B cell (primary cell): ENCODE results near the gene MTUS2. TPM values are rescaled to one million over a fixed set of nuclear protein-coding genes. Genes with fewer than 3 reads are reported as not detected.

Experiments
- ATAC-seq: fragments of 200-7000 bp; cut with Tn5 transposase; one replicate; pipeline ENCODE4 v1.10.0; 2021; ENCODE audit warnings: low read depth, mild to moderate bottlenecking, moderate number of reproducible peaks, moderate library complexity
- CTCF ChIA-PET: fragments of 350-600 bp; sonication (Branson Sonifier 250); formaldehyde crosslinking; loops from one replicate; lab custom pipeline; 2021; ENCODE audit warnings: antibody characterized with exemption, inconsistent platforms; lab: Charles Lee
- POLR2A ChIA-PET: fragments of 350-600 bp; sonication (Branson Sonifier 250); formaldehyde crosslinking; loops from one replicate; lab custom pipeline; 2021; ENCODE audit warnings: antibody characterized with exemption; lab: Charles Lee
- DNase-seq: peaks from one replicate; pipeline ENCODE4 v3.0.0; 2013
- H2AFZ ChIP-seq: 2 replicates; pipeline ENCODE4 v1.6.1; 2012; ENCODE audit warnings: mild to moderate bottlenecking, low read depth, low read length; ENCODE audit not compliant: insufficient read depth, poor library complexity, severe bottlenecking
- H3K27ac ChIP-seq, 2 donors: 1 replicate in 1 of 2; 2 replicates in 1 of 2; pipeline ENCODE4 v1.5.1; 2012 to 2013; ENCODE audit warnings: low read length in 2 of 2, mild to moderate bottlenecking in 2 of 2, moderate library complexity in 1 of 2
- H3K27me3 ChIP-seq, 4 experiments: fragments of 200-600 bp in 1 of 4; sonication (generic) in 1 of 4; replicated peaks in 1 of 4; 1 replicate in 2 of 4; 2 replicates in 2 of 4; pipeline versions ENCODE4 v1.6.1 to v1.7.0; 2013 to 2016; ENCODE audit warnings: low read length in 3 of 4, mild to moderate bottlenecking in 2 of 4, mixed read lengths in 1 of 4, moderate library complexity in 1 of 4; ENCODE audit not compliant: insufficient read depth in 4 of 4, control insufficient read depth in 3 of 4; ENCODE audit errors: control extremely low read depth in 1 of 4
- H3K36me3 ChIP-seq, 2 experiments: replicated peaks in 1 of 2; 1 replicate in 1 of 2; 2 replicates in 1 of 2; pipeline versions ENCODE4 v1.6.1 to v1.7.1; 2013; ENCODE audit warnings: low read length in 1 of 2; ENCODE audit not compliant: insufficient read depth in 2 of 2, control insufficient read depth in 1 of 2; ENCODE audit errors: control extremely low read depth in 1 of 2, extremely low read depth in 1 of 2
- H3K4me1 ChIP-seq, 2 donors: fragments of 200-600 bp in 1 of 2; sonication (generic) in 1 of 2; 1 replicate in 1 of 2; 2 replicates in 1 of 2; pipeline versions ENCODE4 v1.5.1 to v1.6.1; 2013 to 2017; ENCODE audit warnings: low read length in 2 of 2; ENCODE audit not compliant: control insufficient read depth in 2 of 2, insufficient read depth in 2 of 2
- H3K4me2 ChIP-seq: replicated peaks from 2 replicates; pipeline ENCODE3; 2012; ENCODE audit warnings: mild to moderate bottlenecking, low read depth, low read length; ENCODE audit not compliant: poor library complexity, severe bottlenecking
- H3K4me3 ChIP-seq, 5 experiments: fragments of 200-600 bp in 1 of 5; sonication (generic) in 1 of 5; 1 replicate in 3 of 5; 2 replicates in 2 of 5; pipeline versions ENCODE4 v1.5.1 to v1.7.0; 2011 to 2016; ENCODE audit warnings: low read length in 4 of 5, mild to moderate bottlenecking in 4 of 5, low read depth in 2 of 5, control low read depth in 1 of 5, moderate library complexity in 1 of 5; ENCODE audit not compliant: insufficient read depth in 1 of 5; ENCODE audit errors: control extremely low read depth in 1 of 5, extremely low read depth in 1 of 5
- H3K79me2 ChIP-seq: fragments of 200-600 bp; sonication (generic); one replicate; pipeline ENCODE4 v1.6.0; 2016; ENCODE audit warnings: low read length; ENCODE audit not compliant: control insufficient read depth, insufficient read depth
- H3K9ac ChIP-seq: fragments of 200-600 bp; sonication (generic); 2 replicates; pipeline ENCODE4 v1.6.1; 2017; ENCODE audit warnings: mild to moderate bottlenecking, low read length, moderate library complexity
- H3K9me3 ChIP-seq, 3 donors: one replicate each; pipeline versions ENCODE4 v1.6.1 to v1.7.1; 2013; ENCODE audit warnings: low read length in 2 of 3; ENCODE audit not compliant: control insufficient read depth in 2 of 3, insufficient read depth in 1 of 3; ENCODE audit errors: control extremely low read depth in 1 of 3
- H4K20me1 ChIP-seq: 2 replicates; pipeline ENCODE4 v1.6.0; 2012; ENCODE audit warnings: mild to moderate bottlenecking, low read length; ENCODE audit not compliant: insufficient read depth, control insufficient read depth, poor library complexity, severe bottlenecking
- H3K27ac Mint-ChIP-seq: one replicate; pipeline ENCODE4 v1.8.0; 2021; ENCODE audit warnings: mixed read lengths
- H3K27me3 Mint-ChIP-seq: one replicate; pipeline ENCODE4 v1.8.0; 2021; ENCODE audit warnings: mixed read lengths
- H3K4me1 Mint-ChIP-seq: one replicate; pipeline ENCODE4 v1.8.0; 2021; ENCODE audit warnings: mixed read lengths
- H3K4me3 Mint-ChIP-seq: one replicate; pipeline ENCODE4 v1.8.0; 2021; ENCODE audit warnings: mixed read lengths
- H3K9me3 Mint-ChIP-seq: one replicate; pipeline ENCODE4 v1.8.0; 2022; ENCODE audit warnings: mixed read lengths; ENCODE audit not compliant: insufficient read depth
- CTCF ChIP-seq: fragments of 200-600 bp; IDR thresholded peaks from one replicate; pipeline ENCODE4 v1.8.0; 2022; ENCODE audit warnings: antibody characterized with exemption, mild to moderate bottlenecking
- EZH2 ChIP-seq: IDR thresholded peaks from 2 replicates; pipeline ENCODE4 v1.6.1; 2012; ENCODE audit warnings: borderline replicate concordance, low read depth, mild to moderate bottlenecking, moderate library complexity, low read length; ENCODE audit not compliant: insufficient read depth, poor library complexity, severe bottlenecking
- WGBS: methylation state at CpG from one replicate; pipeline ENCODE4 v1.1.5; 2013; ENCODE audit warnings: missing lambda C conversion rate; ENCODE audit not compliant: insufficient coverage; 5-methylcytosine and 5-hydroxymethylcytosine counted together
- intact Hi-C: fragments of 100-400 bp; cut with micrococcal nuclease; formaldehyde crosslinking; loops from one replicate; pipeline ENCODE4 v1.10.0; 2022
- polyA plus RNA-seq: library from polyadenylated mRNA; depleted of rRNA; stranded (reverse); fragments of >200 nt; gene quantifications from 2 replicates; pipeline ENCODE4 v1.2.3, GENCODE V29; 2012
- total RNA-seq, 2 donors: library from RNA; stranded (reverse); fragments of 120-200 nt in 1 of 2; gene quantifications; 1 replicate in 1 of 2; 2 replicates in 1 of 2; pipeline versions ENCODE4 v1.2.3 to v1.2.4, GENCODE V29; 2013 to 2022

The MTUS2 gene
- total and polyA plus RNA-seq, 2 donors (not counting 1 experiment from before 2014, with no cell fraction given): 0.12 TPM; not detected in 1

GRCh38 chr13:29521336-29521735, 701.2 kb downstream of the MTUS2 start:
- H3K27ac ChIP-seq: no peak overlapping the region
- H3K27me3 ChIP-seq: no peaks in the 10 kb centered on the region
- H3K79me2 ChIP-seq: no peaks in the 10 kb centered on the region
- no peak overlapping the region for H3K9ac ChIP-seq
- no peak overlapping the region for H3K4me2 ChIP-seq
- TF ChIP-seq CTCF: no peak
- no peak for TF ChIP-seq EZH2
- no peak overlapping the region for H2AFZ ChIP-seq
- no peak overlapping the region for H3K4me3 ChIP-seq
- intact Hi-C loops: no loop called here
- ChIA-PET CTCF (interaction anchor here (1.2 kb wide), 1 partner anchor 13 kb away, joined by 4 read pairs; no protein-coding TSS in a partner anchor), POLR2A (no interaction called here)
- H3K4me1 Mint-ChIP-seq: no peaks in the 10 kb centered on the region
- no peak overlapping the region for H3K4me3 Mint-ChIP-seq
- no peaks in the 10 kb centered on the region for H3K9me3 ChIP-seq
- WGBS: 98% methylated on average over 14 of the region's 14 CpGs
- H3K4me1 ChIP-seq: no peaks in the 10 kb centered on the region
- no peak overlapping the region for H3K27ac Mint-ChIP-seq
- no peaks in the 10 kb centered on the region for H3K27me3 Mint-ChIP-seq
- ATAC-seq (no peak), DNase-seq (no peak)
- H3K36me3 ChIP-seq: peaks cover 0 to 58% of the 10 kb centered on the region in 2 experiments
- no peaks in the 10 kb centered on the region for H4K20me1 ChIP-seq
- H3K9me3 Mint-ChIP-seq: no peaks in the 10 kb centered on the region

- intact Hi-C loops: no loop called here
- Histone ChIP-seq H3K27ac (no peak overlapping the region), H3K9ac (no peak overlapping the region), H3K36me3 (peaks cover 0 to 52% of the 10 kb centered on the region in 2 experiments), H3K79me2 (no peaks in the 10 kb centered on the region), H2AFZ (no peak overlapping the region), H3K27me3 (no peaks in the 10 kb centered on the region), H3K4me1 (no peaks in the 10 kb centered on the region), H3K4me3 (no peak overlapping the region), H4K20me1 (no peaks in the 10 kb centered on the region), H3K4me2 (no peak overlapping the region), H3K9me3 (no peaks in the 10 kb centered on the region)
- H3K4me3 Mint-ChIP-seq: no peak overlapping the region
- DNase-seq (no peak), ATAC-seq (no peak)
- no peaks in the 10 kb centered on the region for H3K27me3 Mint-ChIP-seq
- H3K4me1 Mint-ChIP-seq: no peaks in the 10 kb centered on the region
- H3K9me3 Mint-ChIP-seq: no peaks in the 10 kb centered on the region
- no peak overlapping the region for H3K27ac Mint-ChIP-seq
- 98% methylated on average over 13 of the region's 16 CpGs for WGBS
- ChIA-PET CTCF (no interaction called here), POLR2A (no interaction called here)
- TF ChIP-seq EZH2 (no peak), CTCF (no peak)
Measured at GRCh38 chr13:29522044-29522685, 702.0 kb downstream of the MTUS2 start.
